ENCODE measurements around the gene MXRA8.

MXRA8 gene

DNA sequence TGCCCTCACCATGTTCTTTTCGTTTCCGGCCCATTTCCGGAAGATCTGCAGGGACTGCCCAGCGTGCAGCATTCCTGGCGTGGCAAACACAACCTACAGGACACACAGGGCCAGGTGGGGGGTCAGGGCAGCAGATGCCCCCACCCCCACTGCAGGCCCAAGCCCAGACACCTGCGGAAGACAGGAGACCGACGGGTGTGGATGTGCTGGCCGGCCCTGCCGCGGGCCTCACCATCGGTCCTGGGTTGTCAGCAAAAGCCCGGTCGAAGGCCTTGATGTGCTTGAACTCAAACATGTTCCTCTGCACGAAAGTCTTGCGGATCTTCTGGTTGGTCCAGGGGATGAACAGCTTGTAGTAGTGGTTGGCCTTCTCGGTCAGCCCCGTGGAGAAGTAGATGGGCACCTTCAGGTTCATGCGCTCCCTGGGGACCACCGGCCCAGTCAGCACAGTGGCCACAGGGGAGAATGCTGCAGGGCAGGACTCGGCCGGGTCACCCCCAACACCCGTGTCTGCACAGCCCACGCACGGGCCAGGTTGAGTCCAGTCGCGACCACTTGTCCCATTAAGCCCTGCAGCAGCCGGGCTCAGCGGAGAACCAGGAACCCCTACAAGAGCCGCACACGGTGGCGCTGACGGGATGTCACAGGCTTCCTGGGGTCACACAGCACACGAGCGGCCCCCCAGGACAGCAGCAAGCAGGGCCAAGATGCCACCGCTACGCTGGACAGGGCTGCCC, 44.7 kb downstream of the MXRA8 start:
- TF ChIP-seq EZH2phosphoT487 (conservative IDR thresholded peaks at IDR 0.05; ENCODE audit: low read length) = no peak
- TF ChIP-seq, protein P1, sequence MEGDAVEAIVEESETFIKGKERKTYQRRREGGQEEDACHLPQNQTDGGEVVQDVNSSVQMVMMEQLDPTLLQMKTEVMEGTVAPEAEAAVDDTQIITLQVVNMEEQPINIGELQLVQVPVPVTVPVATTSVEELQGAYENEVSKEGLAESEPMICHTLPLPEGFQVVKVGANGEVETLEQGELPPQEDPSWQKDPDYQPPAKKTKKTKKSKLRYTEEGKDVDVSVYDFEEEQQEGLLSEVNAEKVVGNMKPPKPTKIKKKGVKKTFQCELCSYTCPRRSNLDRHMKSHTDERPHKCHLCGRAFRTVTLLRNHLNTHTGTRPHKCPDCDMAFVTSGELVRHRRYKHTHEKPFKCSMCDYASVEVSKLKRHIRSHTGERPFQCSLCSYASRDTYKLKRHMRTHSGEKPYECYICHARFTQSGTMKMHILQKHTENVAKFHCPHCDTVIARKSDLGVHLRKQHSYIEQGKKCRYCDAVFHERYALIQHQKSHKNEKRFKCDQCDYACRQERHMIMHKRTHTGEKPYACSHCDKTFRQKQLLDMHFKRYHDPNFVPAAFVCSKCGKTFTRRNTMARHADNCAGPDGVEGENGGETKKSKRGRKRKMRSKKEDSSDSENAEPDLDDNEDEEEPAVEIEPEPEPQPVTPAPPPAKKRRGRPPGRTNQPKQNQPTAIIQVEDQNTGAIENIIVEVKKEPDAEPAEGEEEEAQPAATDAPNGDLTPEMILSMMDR (IDR thresholded peaks at IDR 0.05; ENCODE audit: insufficient read depth, low read length, poor library complexity, severe bottlenecking) = no peak
- Histone ChIP-seq H3K4me3 (ENCODE audit: insufficient read depth, low read length, poor library complexity, severe bottlenecking) (no peak overlapping the region), H3K36me3 (ENCODE audit: low read length) (no peaks in the 10 kb centered on the region), H3K9me2 (replicated peaks; ENCODE audit: insufficient read depth, low read length) (no peaks in the 10 kb centered on the region), H3K27me3 (ENCODE audit: low read length) (no peaks in the 10 kb centered on the region), H3K9me3 (ENCODE audit: insufficient read depth, low read length) (no peaks in the 10 kb centered on the region), H3K4me2 (ENCODE audit: low read depth, low read length, poor library complexity, severe bottlenecking) (no peak overlapping the region), H3F3A (ENCODE audit: insufficient read depth) (peaks cover 22% of the 10 kb centered on the region), H4K20me1 (ENCODE audit: low read depth, low read length) (no peaks in the 10 kb centered on the region), H3K27ac (ENCODE audit: low read depth, low read length) (no peak overlapping the region), H3K9ac (ENCODE audit: low read length) (no peak overlapping the region), H2AFZ (ENCODE audit: low read depth, low read length, severe bottlenecking) (no peak overlapping the region), H3K79me2 (ENCODE audit: insufficient read depth, low read length) (peaks cover 10% of the 10 kb centered on the region)

- Histone ChIP-seq H3K9me2 (replicated peaks; ENCODE audit: insufficient read depth, low read length) (no peaks in the 10 kb centered on the region), H2AFZ (ENCODE audit: low read depth, low read length, severe bottlenecking) (no peak overlapping the region), H3K9ac (ENCODE audit: low read length) (no peak overlapping the region), H3K27ac (ENCODE audit: low read depth, low read length) (no peak overlapping the region), H3F3A (ENCODE audit: insufficient read depth) (peaks cover 14% of the 10 kb centered on the region; the same call in 1 of the 2 replicates), H3K4me3 (ENCODE audit: insufficient read depth, low read length, poor library complexity, severe bottlenecking) (no peak overlapping the region), H3K27me3 (ENCODE audit: low read length) (no peaks in the 10 kb centered on the region), H3K9me3 (ENCODE audit: insufficient read depth, low read length) (no peaks in the 10 kb centered on the region), H3K4me2 (ENCODE audit: low read depth, low read length, poor library complexity, severe bottlenecking) (no peak overlapping the region), H4K20me1 (ENCODE audit: low read depth, low read length) (no peaks in the 10 kb centered on the region), H3K36me3 (ENCODE audit: low read length) (no peaks in the 10 kb centered on the region), H3K79me2 (ENCODE audit: insufficient read depth, low read length) (peaks cover 11% of the 10 kb centered on the region)
- TF ChIP-seq, protein P1 (IDR thresholded peaks at IDR 0.05; ENCODE audit: insufficient read depth, low read length, poor library complexity, severe bottlenecking) = no peak
- no peak for TF ChIP-seq EZH2phosphoT487 (conservative IDR thresholded peaks at IDR 0.05; ENCODE audit: low read length)
These were observed 45.7 kb downstream of the MXRA8 start for GRCh38 chr1:1312450-1313314.

GRCh38 chr1:1311107-1312104, 46.9 kb downstream of the MXRA8 start:
- Histone ChIP-seq H3K9me2 (replicated peaks; ENCODE audit: insufficient read depth, low read length) (no peaks in the 10 kb centered on the region), H3K27me3 (ENCODE audit: low read length) (no peaks in the 10 kb centered on the region), H2AFZ (ENCODE audit: low read depth, low read length, severe bottlenecking) (no peak overlapping the region), H3K9ac (ENCODE audit: low read length) (no peak overlapping the region), H3K36me3 (ENCODE audit: low read length) (no peaks in the 10 kb centered on the region), H3K4me3 (ENCODE audit: insufficient read depth, low read length, poor library complexity, severe bottlenecking) (no peak overlapping the region), H4K20me1 (ENCODE audit: low read depth, low read length) (no peaks in the 10 kb centered on the region), H3K9me3 (ENCODE audit: insufficient read depth, low read length) (no peaks in the 10 kb centered on the region), H3K27ac (ENCODE audit: low read depth, low read length) (no peak overlapping the region), H3K79me2 (ENCODE audit: insufficient read depth, low read length) (peaks cover 12% of the 10 kb centered on the region), H3K4me2 (ENCODE audit: low read depth, low read length, poor library complexity, severe bottlenecking) (no peak overlapping the region), H3F3A (ENCODE audit: insufficient read depth) (peaks cover 6% of the 10 kb centered on the region; the same call in 1 of the 2 replicates)
- TF ChIP-seq, protein P1 (IDR thresholded peaks at IDR 0.05; ENCODE audit: insufficient read depth, low read length, poor library complexity, severe bottlenecking) = no peak
- no peak for TF ChIP-seq EZH2phosphoT487 (conservative IDR thresholded peaks at IDR 0.05; ENCODE audit: low read length)
